Progenitor cell of endocrine pancreas (in vitro differentiated cells): ENCODE measurements around the gene GMPR. TPM values are rescaled to one million over a fixed set of nuclear protein-coding genes. Genes with fewer than 3 reads are reported as not detected.

Experiments used
- DNase-seq: peaks from one replicate; pipeline ENCODE4 v3.0.0; 2021; ENCODE audit warnings: low spot score; ENCODE audit not compliant: unreplicated experiment
- H3K27ac Mint-ChIP-seq: 2 replicates; pipeline ENCODE4 v1.8.0; 2021; ENCODE audit warnings: mild to moderate bottlenecking, moderate library complexity, mixed read lengths
- H3K27me3 Mint-ChIP-seq: 2 replicates; pipeline ENCODE4 v1.8.0; 2021; ENCODE audit warnings: mixed read lengths
- H3K36me3 Mint-ChIP-seq: 2 replicates; pipeline ENCODE4 v1.8.0; 2022; ENCODE audit warnings: mixed read lengths; ENCODE audit not compliant: insufficient read depth
- H3K4me1 Mint-ChIP-seq: 2 replicates; pipeline ENCODE4 v1.8.0; 2021; ENCODE audit warnings: low read depth, mixed read lengths
- H3K4me3 Mint-ChIP-seq: 2 replicates; pipeline ENCODE4 v1.8.0; 2021; ENCODE audit warnings: low read depth, mild to moderate bottlenecking, moderate library complexity, mixed read lengths
- H3K9me3 Mint-ChIP-seq: 2 replicates; pipeline ENCODE4 v1.8.0; 2021; ENCODE audit warnings: low read depth, mixed read lengths
- total RNA-seq: library from RNA; stranded (reverse); gene quantifications from 2 replicates; pipeline ENCODE4 v1.2.1, GENCODE V29; 2021
- TF ChIP-seq, protein P1 (sequence below): fragments of 200-600 bp; sonication (generic); IDR thresholded peaks from one replicate; pipeline ENCODE4 v1.5.0; 2021; ENCODE audit warnings: antibody characterized with exemption, mild to moderate bottlenecking; ENCODE audit not compliant: unreplicated experiment

The GMPR gene
- total RNA-seq, 1 donor from 2014 or later, result 0.50 TPM

DNA sequence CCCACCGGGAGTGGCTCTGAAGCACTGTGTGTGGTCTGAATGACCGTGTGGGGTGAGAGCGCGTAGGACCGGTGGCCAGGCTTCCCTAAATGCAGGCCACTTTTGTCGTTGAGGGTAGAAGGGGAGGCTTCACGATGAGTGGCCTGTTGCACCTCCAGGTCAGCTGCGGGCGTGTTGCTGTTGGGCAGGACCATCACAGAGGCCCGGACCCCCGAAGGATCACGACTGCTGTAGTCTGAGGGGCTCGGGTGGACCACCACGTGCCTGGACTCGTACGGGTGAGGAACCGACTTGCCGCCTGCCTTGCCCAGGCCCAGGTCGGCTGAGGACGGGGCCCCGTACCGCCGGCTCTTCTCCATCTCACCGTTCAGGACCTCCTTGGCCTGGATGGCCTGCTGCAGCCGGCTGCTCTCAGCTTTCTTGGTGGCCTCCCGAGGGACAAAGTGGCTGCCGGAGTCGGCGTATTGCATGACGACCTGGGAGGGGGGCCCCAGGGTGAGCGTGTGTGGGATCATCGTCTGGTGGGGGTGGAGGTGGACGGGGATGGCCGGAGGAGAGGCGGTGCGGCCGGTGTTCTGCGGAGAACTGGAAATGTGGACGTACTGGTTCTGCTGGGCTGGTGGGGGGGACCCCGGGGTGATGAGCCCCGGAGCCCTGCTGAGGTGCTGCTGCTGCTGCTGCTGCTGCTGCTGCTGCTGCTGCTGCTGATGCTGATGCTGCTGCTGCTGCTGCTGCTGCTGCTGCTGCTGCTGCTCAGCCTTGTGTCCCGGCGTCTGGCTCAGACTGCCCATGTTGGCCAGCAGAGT lies 88.8 kb downstream of the GMPR start:
- Mint-ChIP-seq H3K27me3 (no peaks in the 10 kb centered on the region), H3K36me3 (peaks cover 17% of the 10 kb centered on the region), H3K9me3 (no peaks in the 10 kb centered on the region), H3K4me1 (peaks cover 6% of the 10 kb centered on the region), H3K27ac (no peak overlapping the region), H3K4me3 (no peak overlapping the region)
- TF ChIP-seq, protein P1, sequence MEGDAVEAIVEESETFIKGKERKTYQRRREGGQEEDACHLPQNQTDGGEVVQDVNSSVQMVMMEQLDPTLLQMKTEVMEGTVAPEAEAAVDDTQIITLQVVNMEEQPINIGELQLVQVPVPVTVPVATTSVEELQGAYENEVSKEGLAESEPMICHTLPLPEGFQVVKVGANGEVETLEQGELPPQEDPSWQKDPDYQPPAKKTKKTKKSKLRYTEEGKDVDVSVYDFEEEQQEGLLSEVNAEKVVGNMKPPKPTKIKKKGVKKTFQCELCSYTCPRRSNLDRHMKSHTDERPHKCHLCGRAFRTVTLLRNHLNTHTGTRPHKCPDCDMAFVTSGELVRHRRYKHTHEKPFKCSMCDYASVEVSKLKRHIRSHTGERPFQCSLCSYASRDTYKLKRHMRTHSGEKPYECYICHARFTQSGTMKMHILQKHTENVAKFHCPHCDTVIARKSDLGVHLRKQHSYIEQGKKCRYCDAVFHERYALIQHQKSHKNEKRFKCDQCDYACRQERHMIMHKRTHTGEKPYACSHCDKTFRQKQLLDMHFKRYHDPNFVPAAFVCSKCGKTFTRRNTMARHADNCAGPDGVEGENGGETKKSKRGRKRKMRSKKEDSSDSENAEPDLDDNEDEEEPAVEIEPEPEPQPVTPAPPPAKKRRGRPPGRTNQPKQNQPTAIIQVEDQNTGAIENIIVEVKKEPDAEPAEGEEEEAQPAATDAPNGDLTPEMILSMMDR, result no peak
- no peak for DNase-seq

GRCh38 chr6:16327777-16328325 lies 89.5 kb downstream of the GMPR start:
- peaks cover 4% of the 10 kb centered on the region for H3K4me1 Mint-ChIP-seq
- DNase-seq, result no peak
- H3K36me3 Mint-ChIP-seq, result peaks cover 17% of the 10 kb centered on the region
- no peaks in the 10 kb centered on the region for H3K27me3 Mint-ChIP-seq
- H3K27ac Mint-ChIP-seq, result no peak overlapping the region
- H3K9me3 Mint-ChIP-seq, result no peaks in the 10 kb centered on the region
- TF ChIP-seq, protein P1, result no peak
- no peak overlapping the region for H3K4me3 Mint-ChIP-seq

DNA sequence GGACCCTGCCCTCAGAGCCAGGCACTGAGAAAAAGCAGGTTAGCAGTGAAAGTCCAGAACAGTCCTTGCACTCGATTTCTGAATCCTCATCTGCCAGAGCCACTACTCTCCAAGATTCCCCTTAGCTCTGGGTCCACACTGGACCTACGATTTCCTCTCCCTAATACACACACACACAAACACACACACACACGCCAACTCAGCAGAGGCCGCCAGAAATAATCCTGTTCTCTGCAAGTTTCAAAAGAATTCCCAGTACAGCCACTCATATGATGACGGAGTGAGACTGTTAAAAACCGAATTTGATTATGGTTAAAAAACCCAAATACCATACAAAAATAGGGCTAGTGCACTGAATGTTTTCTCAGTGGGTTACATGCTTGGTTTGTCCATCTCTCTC lies 90.8 kb downstream of the GMPR start:
- H3K27me3 Mint-ChIP-seq, result no peaks in the 10 kb centered on the region
- no peak overlapping the region for H3K4me3 Mint-ChIP-seq
- no peaks in the 10 kb centered on the region for H3K4me1 Mint-ChIP-seq
- no peak for DNase-seq
- H3K36me3 Mint-ChIP-seq, result peaks cover 17% of the 10 kb centered on the region
- TF ChIP-seq, protein P1, result no peak
- no peak overlapping the region for H3K27ac Mint-ChIP-seq
- no peaks in the 10 kb centered on the region for H3K9me3 Mint-ChIP-seq

DNA sequence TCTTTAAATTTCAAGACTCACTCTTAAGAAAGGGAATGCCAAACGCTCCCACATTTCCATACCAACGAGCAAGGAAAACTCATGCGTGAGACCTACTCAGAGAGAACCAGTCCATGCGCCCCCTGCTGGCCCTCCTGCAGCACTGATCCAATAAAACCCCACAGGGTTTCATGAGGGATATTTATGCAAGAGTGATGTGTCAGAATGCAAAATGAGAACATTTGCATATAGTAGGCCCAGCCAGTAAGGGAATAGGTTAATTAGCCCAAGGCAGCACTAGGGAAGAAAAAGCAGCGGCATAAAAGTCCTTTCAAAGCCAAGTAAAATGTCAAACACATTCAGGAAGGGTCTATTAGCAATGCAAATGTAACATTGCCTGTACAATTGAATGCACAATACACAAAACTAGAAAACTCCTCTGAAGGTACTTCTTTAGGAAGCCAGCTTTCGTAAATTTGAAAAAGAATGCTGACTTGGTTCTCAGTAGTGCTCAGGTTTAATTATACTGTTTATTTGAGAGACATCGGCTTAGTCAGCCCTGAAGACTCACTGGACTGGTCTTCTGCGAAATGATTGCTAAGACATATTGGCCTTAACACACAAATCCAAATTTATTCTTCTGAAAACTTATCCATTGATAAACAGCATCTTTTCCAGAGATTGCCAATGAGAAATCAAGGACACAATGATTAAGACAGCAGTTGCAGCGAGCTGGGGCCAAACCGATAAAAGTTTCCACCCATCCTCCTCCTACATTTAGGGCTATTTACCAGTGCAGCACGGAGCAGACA lies 93.2 kb downstream of the GMPR start:
- peaks cover 12% of the 10 kb centered on the region for H3K36me3 Mint-ChIP-seq
- no peak overlapping the region for H3K27ac Mint-ChIP-seq
- no peaks in the 10 kb centered on the region for H3K9me3 Mint-ChIP-seq
- no peaks in the 10 kb centered on the region for H3K4me1 Mint-ChIP-seq
- TF ChIP-seq, protein P1, result peak; percentile 93
- no peaks in the 10 kb centered on the region for H3K27me3 Mint-ChIP-seq
- H3K4me3 Mint-ChIP-seq, result no peak overlapping the region
- peak; percentile 25 for DNase-seq

DNA sequence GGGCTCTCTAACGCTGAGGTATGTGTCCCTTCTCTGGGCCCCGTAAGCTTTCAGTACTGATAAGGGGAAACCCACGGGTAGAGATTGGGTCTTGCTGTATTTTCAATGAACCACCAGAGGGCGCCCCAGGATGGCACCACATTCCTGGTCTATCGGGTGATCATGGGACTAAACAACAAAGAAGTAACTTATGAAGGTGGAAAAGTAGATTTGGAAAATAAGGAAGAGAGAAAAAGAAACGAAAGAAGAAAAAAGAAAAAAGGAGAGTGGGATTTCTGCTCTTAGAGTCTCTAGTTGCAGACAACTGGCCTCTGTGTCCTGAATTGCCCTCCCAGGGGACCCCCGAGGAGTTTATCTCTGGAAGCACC lies 93.8 kb downstream of the GMPR start:
- Mint-ChIP-seq H3K27me3 (no peaks in the 10 kb centered on the region), H3K9me3 (no peaks in the 10 kb centered on the region), H3K36me3 (peaks cover 8% of the 10 kb centered on the region), H3K4me3 (no peak overlapping the region), H3K4me1 (no peaks in the 10 kb centered on the region), H3K27ac (no peak overlapping the region)
- peak; percentile 72 for DNase-seq
- TF ChIP-seq, protein P1, result peak; percentile 96
